DND-41 (cell line): ENCODE results near the gene IGSF21.

ENCODE experiments used
- ATAC-seq: fragments of 200-7000 bp; cut with Tn5 transposase; 3 replicates; pipeline ENCODE4 v1.9.1; 2021; ENCODE audit warnings: low read depth; ENCODE audit not compliant: insufficient read depth
- DNase-seq: peaks from one replicate; pipeline ENCODE4 v3.0.0-alpha.2; 2020
- H2AFZ ChIP-seq: 2 replicates; pipeline ENCODE4 v1.6.0; 2012; ENCODE audit warnings: low read depth, low read length
- H3K27ac ChIP-seq: 2 replicates; pipeline ENCODE4 v1.5.1; 2012; ENCODE audit warnings: low read length, inconsistent platforms
- H3K27me3 ChIP-seq: fragments of 200-600 bp; sonication (generic); 2 replicates; pipeline ENCODE4 v1.6.0; 2012; ENCODE audit warnings: low read length, mild to moderate bottlenecking, inconsistent platforms; ENCODE audit not compliant: insufficient read depth, poor library complexity
- H3K36me3 ChIP-seq: 2 replicates; pipeline ENCODE4 v1.5.1; 2012; ENCODE audit warnings: low read length, inconsistent platforms; ENCODE audit not compliant: insufficient read depth
- H3K4me1 ChIP-seq: 2 replicates; pipeline ENCODE4 v1.5.1; 2012; ENCODE audit warnings: mild to moderate bottlenecking, low read length; ENCODE audit not compliant: insufficient read depth
- H3K4me2 ChIP-seq: 2 replicates; pipeline ENCODE4 v1.6.0; 2012; ENCODE audit warnings: mild to moderate bottlenecking, moderate library complexity, low read length, inconsistent platforms; ENCODE audit not compliant: insufficient read depth
- H3K4me3 ChIP-seq, 2 experiments: fragments of 200-600 bp in 1 of 2; shearing (Covaris generic) in 1 of 2; 2 replicates each; pipeline ENCODE4 v1.5.1; 2012 to 2016; ENCODE audit warnings: inconsistent platforms in 2 of 2, low read length in 2 of 2, mild to moderate bottlenecking in 2 of 2, low read depth in 1 of 2, moderate library complexity in 1 of 2
- H3K79me2 ChIP-seq: 2 replicates; pipeline ENCODE4 v1.6.0; 2012; ENCODE audit warnings: low read length, inconsistent platforms; ENCODE audit not compliant: insufficient read depth
- H3K9ac ChIP-seq: 2 replicates; pipeline ENCODE4 v1.6.0; 2012; ENCODE audit warnings: low read depth, mild to moderate bottlenecking, inconsistent platforms, low read length, moderate library complexity
- H3K9me3 ChIP-seq: 2 replicates; pipeline ENCODE4 v1.5.1; 2012; ENCODE audit warnings: low read length, moderate library complexity, mild to moderate bottlenecking, inconsistent platforms; ENCODE audit not compliant: insufficient read depth, severe bottlenecking
- H4K20me1 ChIP-seq: 2 replicates; pipeline ENCODE4 v1.6.0; 2012; ENCODE audit warnings: low read length; ENCODE audit not compliant: insufficient read depth
- EZH2 ChIP-seq: IDR thresholded peaks from 3 replicates; pipeline ENCODE4 v1.6.1; 2012; ENCODE audit warnings: borderline replicate concordance, low read depth, mild to moderate bottlenecking, moderate library complexity, low read length, inconsistent platforms; ENCODE audit not compliant: severe bottlenecking
- TF ChIP-seq, protein P1 (sequence below): IDR thresholded peaks from 2 replicates; pipeline ENCODE4 v1.5.1; 2012; ENCODE audit warnings: borderline replicate concordance, low read length, moderate library complexity, mild to moderate bottlenecking; ENCODE audit not compliant: poor library complexity, severe bottlenecking; ENCODE audit errors: extremely low read depth

Gene IGSF21

DNA sequence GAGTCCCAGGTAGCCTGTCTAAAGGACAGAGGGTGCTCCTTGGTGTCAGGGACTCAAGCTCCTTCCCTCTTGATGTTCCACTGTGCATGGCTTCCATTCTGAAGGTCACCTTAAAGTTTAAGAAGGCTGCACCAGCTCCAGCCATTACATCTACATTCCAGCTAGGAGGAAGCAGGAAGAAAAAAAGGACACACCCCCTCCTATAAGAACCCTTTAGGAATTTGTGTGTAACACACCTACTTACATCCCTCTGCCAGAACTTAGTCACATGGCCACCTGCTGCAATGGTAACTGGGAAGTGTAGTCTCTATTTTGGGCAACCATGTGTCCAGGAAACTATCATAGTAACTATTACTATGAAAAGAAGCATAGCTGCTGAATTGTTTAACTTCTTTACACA lies 211.5 kb downstream of the IGSF21 start:
- H3K27ac ChIP-seq = no peak overlapping the region
- H3K27me3 ChIP-seq = no peaks in the 10 kb centered on the region
- H3K79me2 ChIP-seq = no peaks in the 10 kb centered on the region
- H4K20me1 ChIP-seq = no peaks in the 10 kb centered on the region; the same call in 1 of the 2 replicates
- no peak for TF ChIP-seq EZH2
- TF ChIP-seq, protein P1, sequence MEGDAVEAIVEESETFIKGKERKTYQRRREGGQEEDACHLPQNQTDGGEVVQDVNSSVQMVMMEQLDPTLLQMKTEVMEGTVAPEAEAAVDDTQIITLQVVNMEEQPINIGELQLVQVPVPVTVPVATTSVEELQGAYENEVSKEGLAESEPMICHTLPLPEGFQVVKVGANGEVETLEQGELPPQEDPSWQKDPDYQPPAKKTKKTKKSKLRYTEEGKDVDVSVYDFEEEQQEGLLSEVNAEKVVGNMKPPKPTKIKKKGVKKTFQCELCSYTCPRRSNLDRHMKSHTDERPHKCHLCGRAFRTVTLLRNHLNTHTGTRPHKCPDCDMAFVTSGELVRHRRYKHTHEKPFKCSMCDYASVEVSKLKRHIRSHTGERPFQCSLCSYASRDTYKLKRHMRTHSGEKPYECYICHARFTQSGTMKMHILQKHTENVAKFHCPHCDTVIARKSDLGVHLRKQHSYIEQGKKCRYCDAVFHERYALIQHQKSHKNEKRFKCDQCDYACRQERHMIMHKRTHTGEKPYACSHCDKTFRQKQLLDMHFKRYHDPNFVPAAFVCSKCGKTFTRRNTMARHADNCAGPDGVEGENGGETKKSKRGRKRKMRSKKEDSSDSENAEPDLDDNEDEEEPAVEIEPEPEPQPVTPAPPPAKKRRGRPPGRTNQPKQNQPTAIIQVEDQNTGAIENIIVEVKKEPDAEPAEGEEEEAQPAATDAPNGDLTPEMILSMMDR = no peak
- DNase-seq (no peak), ATAC-seq (no peak)
- H2AFZ ChIP-seq = no peak overlapping the region
- H3K4me1 ChIP-seq = no peaks in the 10 kb centered on the region
- H3K4me3 ChIP-seq = no peak overlapping the region
- no peak overlapping the region for H3K4me2 ChIP-seq
- H3K36me3 ChIP-seq = no peaks in the 10 kb centered on the region
- no peaks in the 10 kb centered on the region for H3K9me3 ChIP-seq
- H3K9ac ChIP-seq = no peak overlapping the region

DNA sequence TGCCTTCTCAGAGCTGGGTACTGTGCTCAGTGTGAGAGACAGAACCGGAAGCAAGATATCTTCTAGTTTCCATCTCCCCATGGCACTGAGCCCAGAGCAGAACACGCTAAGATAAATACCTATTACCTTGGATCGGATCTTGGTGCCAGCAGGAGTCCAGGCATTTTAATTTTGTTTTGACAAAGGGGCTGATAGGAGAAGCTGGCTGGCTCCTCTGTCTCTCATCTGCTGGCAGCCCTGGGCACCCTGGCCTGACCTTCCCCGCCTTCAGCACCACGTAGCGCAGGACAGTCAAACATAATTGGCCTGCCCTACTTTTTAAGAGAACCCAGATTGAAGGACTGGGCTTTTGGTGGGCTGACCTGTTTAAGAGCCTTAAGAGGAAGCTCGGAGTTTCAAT lies 212.5 kb downstream of the IGSF21 start:
- Histone ChIP-seq H3K27ac (no peak overlapping the region), H2AFZ (no peak overlapping the region), H3K9me3 (no peaks in the 10 kb centered on the region), H3K27me3 (no peaks in the 10 kb centered on the region), H3K36me3 (no peaks in the 10 kb centered on the region), H3K4me2 (no peak overlapping the region), H3K9ac (no peak overlapping the region), H3K4me3 (no peak overlapping the region), H4K20me1 (no peaks in the 10 kb centered on the region), H3K79me2 (no peaks in the 10 kb centered on the region), H3K4me1 (no peaks in the 10 kb centered on the region)
- no peak for ATAC-seq
- no peak for DNase-seq
- TF ChIP-seq EZH2 = no peak
- TF ChIP-seq, protein P1 = no peak

DNA sequence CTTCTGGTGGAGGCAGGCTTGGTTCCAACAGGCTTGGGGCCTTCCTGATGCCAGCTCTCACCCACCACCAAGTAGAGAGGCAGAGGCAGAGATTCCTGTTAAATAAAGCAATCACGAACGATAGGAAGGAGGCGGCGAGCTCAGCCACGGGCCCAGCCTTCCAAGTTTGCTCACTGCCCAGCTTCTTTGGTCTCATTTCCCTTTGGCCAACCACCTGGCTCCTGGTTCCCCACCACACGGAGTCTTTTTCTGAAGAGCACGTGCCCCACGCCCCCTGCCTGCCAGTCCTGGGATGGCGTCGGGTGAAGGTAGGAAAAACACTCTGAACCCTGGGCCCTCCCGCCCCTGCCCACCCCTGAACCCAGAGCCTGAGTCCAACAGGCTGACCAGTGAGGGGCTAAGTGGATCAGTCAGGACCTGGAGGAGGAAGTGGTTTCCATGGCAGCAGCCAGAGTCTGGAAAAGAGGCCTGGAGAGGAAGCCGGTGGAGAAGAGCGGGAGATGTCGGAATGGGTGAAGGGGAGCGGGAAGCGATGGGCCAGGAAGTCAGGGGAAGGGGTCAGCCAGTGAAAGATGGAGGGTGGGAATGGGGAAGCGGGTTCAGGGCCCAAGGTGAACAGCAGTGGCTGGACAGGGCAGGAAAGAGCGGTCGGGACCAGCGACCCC lies 214.9 kb downstream of the IGSF21 start:
- H3K79me2 ChIP-seq = no peaks in the 10 kb centered on the region
- no peaks in the 10 kb centered on the region for H3K36me3 ChIP-seq
- ATAC-seq = no peak
- H3K4me3 ChIP-seq = no peak overlapping the region
- H3K27me3 ChIP-seq = no peaks in the 10 kb centered on the region
- no peaks in the 10 kb centered on the region for H3K9me3 ChIP-seq
- no peak overlapping the region for H3K27ac ChIP-seq
- no peak overlapping the region for H3K9ac ChIP-seq
- TF ChIP-seq, protein P1 = peak; percentile 38
- no peak for TF ChIP-seq EZH2
- no peak overlapping the region for H2AFZ ChIP-seq
- H3K4me1 ChIP-seq = no peaks in the 10 kb centered on the region
- H3K4me2 ChIP-seq = no peak overlapping the region
- H4K20me1 ChIP-seq = no peaks in the 10 kb centered on the region
- peak; percentile 5 for DNase-seq
